ENCODE results near the gene RASGEF1C. TPM values are rescaled to one million over a fixed set of nuclear protein-coding genes. Genes with fewer than 3 reads are reported as not detected.

Gene RASGEF1C
- polyA plus RNA-seq, 1 donor: 3.5 TPM

- no peak for DNase-seq (ENCODE audit: low read depth)
Observed at GRCh38 chr5:180160789-180161188, 48.2 kb downstream of the RASGEF1C start.

GRCh38 chr5:180160215-180160614, 48.8 kb downstream of the RASGEF1C start:
- DNase-seq (ENCODE audit: low read depth): no peak

- DNase-seq (ENCODE audit: low read depth): no peak
Observed at GRCh38 chr5:180159756-180160155, 49.3 kb downstream of the RASGEF1C start.

GRCh38 chr5:180157866-180158265, 51.1 kb downstream of the RASGEF1C start:
- no peak for DNase-seq (ENCODE audit: low read depth)

- no peak for DNase-seq (ENCODE audit: low read depth)
Observed at GRCh38 chr5:180156141-180156540, 52.9 kb downstream of the RASGEF1C start.

GRCh38 chr5:180155365-180155926, 53.6 kb downstream of the RASGEF1C start:
- no peak for DNase-seq (ENCODE audit: low read depth)

- no peak for DNase-seq (ENCODE audit: low read depth)
Observed at GRCh38 chr5:180154821-180155364, 54.1 kb downstream of the RASGEF1C start.

GRCh38 chr5:180153991-180154390, 55.0 kb downstream of the RASGEF1C start:
- no peak for DNase-seq (ENCODE audit: low read depth)

GRCh38 chr5:180153099-180153498, 55.9 kb downstream of the RASGEF1C start:
- no peak for DNase-seq (ENCODE audit: low read depth)

- DNase-seq (ENCODE audit: low read depth): no peak
Observed at GRCh38 chr5:180143656-180144364, 65.2 kb downstream of the RASGEF1C start.

- DNase-seq (ENCODE audit: low read depth): no peak
Observed at GRCh38 chr5:180142824-180143610, 66.0 kb downstream of the RASGEF1C start.

GRCh38 chr5:180142021-180142765, 66.8 kb downstream of the RASGEF1C start:
- no peak for DNase-seq (ENCODE audit: low read depth)

GRCh38 chr5:180141068-180141660, 67.8 kb downstream of the RASGEF1C start:
- no peak for DNase-seq (ENCODE audit: low read depth)

- DNase-seq (ENCODE audit: low read depth): no peak
Observed at GRCh38 chr5:180140571-180140970, 68.4 kb downstream of the RASGEF1C start.

GRCh38 chr5:180140079-180140554, 68.9 kb downstream of the RASGEF1C start:
- DNase-seq (ENCODE audit: low read depth): no peak

GRCh38 chr5:180139731-180140055, 69.3 kb downstream of the RASGEF1C start:
- DNase-seq (ENCODE audit: low read depth): no peak

- no peak for DNase-seq (ENCODE audit: low read depth)
Observed at GRCh38 chr5:180138976-180139730, 69.9 kb downstream of the RASGEF1C start.

GRCh38 chr5:180138214-180138975, 70.6 kb downstream of the RASGEF1C start:
- no peak for DNase-seq (ENCODE audit: low read depth)

- no peak for DNase-seq (ENCODE audit: low read depth)
Observed at GRCh38 chr5:180137401-180138213, 71.4 kb downstream of the RASGEF1C start.
